ENCODE data around the gene MTMR4. TPM values are rescaled to one million over a fixed set of nuclear protein-coding genes. Genes with fewer than 3 reads are reported as not detected.

Gene MTMR4
- total and polyA plus RNA-seq, 8 donors: 5.8 to 126 (median 25.1) TPM

DNA sequence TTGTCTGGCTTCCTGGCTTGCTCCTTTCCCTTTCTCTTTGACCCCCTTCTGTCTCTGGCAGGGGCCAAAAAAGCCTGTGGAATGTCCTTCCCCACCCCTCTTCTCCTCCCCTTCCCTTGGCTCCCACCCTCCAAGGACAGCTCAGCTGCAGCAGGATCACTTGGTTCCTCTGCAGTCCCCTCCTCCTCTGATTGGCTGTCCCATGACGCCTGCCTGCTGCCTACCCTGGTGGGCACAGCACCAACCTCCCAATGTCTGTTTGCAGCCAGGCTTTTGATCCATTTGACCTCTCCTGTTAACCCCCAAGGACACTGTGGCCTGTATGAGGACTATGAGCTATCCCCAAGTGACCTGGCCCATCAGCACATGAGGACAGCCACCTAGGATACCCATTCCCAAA, 14.8 kb upstream of the MTMR4 start:
- Histone ChIP-seq H3K36me3 (no peaks in the 10 kb centered on the region), H3K4me3 (no peak overlapping the region), H3K27me3 (peaks cover 0 to 5% (median 0%) of the 10 kb centered on the region in 3 donors), H3K9me3 (no peaks in the 10 kb centered on the region), H3K27ac (peak overlapping the region in 1 of 5 donors; percentile 65), H3K4me1 (peaks cover 7 to 52% (median 30%) of the 10 kb centered on the region in 4 donors)
- TF ChIP-seq POLR2AphosphoS5 (IDR thresholded peaks at IDR 0.05): no peak
- no peak for TF ChIP-seq EP300 (IDR thresholded peaks at IDR 0.05)
- no peak for TF ChIP-seq CTCF (IDR thresholded peaks at IDR 0.05)
- TF ChIP-seq POLR2A (IDR thresholded peaks at IDR 0.05): no peak
- no peak for DNase-seq
- 48 to 76% (median 54%) methylated on average over 1 of the region's 1 CpG for WGBS, 5 donors
- intact Hi-C loops (cut with DNase I; ENCODE audit: low total_unique reads): no loop called here

GRCh38 chr17:58528443-58528842, 14.0 kb upstream of the MTMR4 start:
- intact Hi-C loops (cut with DNase I; ENCODE audit: low total_unique reads): no loop called here
- Histone ChIP-seq H3K36me3 (no peaks in the 10 kb centered on the region), H3K27ac (peak overlapping the region in 2 of 5 donors; percentile 65 to 70), H3K27me3 (peaks cover 0 to 5% (median 0%) of the 10 kb centered on the region in 3 donors), H3K4me3 (peak overlapping the region in 1 of 4 donors; percentile 1), H3K4me1 (peaks cover 7 to 52% (median 30%) of the 10 kb centered on the region in 4 donors), H3K9me3 (no peaks in the 10 kb centered on the region)
- WGBS, 5 donors: 23 to 40% (median 35%) methylated on average over 3 of the region's 3 CpGs
- TF ChIP-seq EP300 (IDR thresholded peaks at IDR 0.05) (no peak), POLR2A (IDR thresholded peaks at IDR 0.05) (no peak), CTCF (IDR thresholded peaks at IDR 0.05) (no peak), POLR2AphosphoS5 (IDR thresholded peaks at IDR 0.05) (no peak)
- no peak for DNase-seq

DNA sequence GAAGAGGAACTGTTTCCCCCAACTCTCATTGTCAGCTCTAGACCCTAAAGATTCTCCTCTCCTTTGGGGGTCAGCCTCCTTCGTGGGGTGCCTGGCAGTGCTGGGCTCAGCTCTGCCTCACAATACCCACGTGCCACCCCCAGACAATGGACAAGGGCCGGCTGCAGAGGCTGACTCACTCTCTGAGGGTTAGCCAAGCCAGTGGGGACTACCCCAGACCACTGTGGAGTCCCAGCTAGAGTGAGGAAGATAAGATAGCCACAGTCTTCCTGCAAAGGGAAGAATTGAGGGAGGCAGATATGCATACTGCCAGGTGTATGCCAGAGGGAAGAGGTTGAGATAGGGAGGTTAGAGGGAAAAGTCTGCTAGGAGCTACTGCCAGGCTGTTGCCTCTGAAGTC, 13.5 kb upstream of the MTMR4 start:
- Histone ChIP-seq H3K4me3 (no peak overlapping the region), H3K27me3 (peaks cover 0 to 5% (median 0%) of the 10 kb centered on the region in 3 donors)
- DNase-seq: no peak

GRCh38 chr17:58527306-58527705, 12.9 kb upstream of the MTMR4 start:
- peak overlapping the region in 4 of 5 donors; percentile 54 to 70 (median 60) for H3K27ac ChIP-seq

More for the DNA sequence above, 13.5 kb upstream of the MTMR4 start:
- WGBS, 5 donors: 32 to 52% (median 38%) methylated on average over 2 to 3 of the region's 3 CpGs
- intact Hi-C loops (cut with DNase I; ENCODE audit: low total_unique reads): no loop called here
- no peaks in the 10 kb centered on the region for H3K36me3 ChIP-seq
- TF ChIP-seq CTCF (IDR thresholded peaks at IDR 0.05) (no peak), POLR2AphosphoS5 (IDR thresholded peaks at IDR 0.05) (no peak), EP300 (IDR thresholded peaks at IDR 0.05) (no peak), POLR2A (IDR thresholded peaks at IDR 0.05) (no peak)
- H3K27ac ChIP-seq: peak overlapping the region in 4 of 5 donors; percentile 26 to 70 (median 60)
- peaks cover 7 to 52% (median 30%) of the 10 kb centered on the region in 4 donors for H3K4me1 ChIP-seq
- H3K9me3 ChIP-seq: no peaks in the 10 kb centered on the region

More at GRCh38 chr17:58527306-58527705, 12.9 kb upstream of the MTMR4 start:
- TF ChIP-seq CTCF (IDR thresholded peaks at IDR 0.05) (no peak), EP300 (IDR thresholded peaks at IDR 0.05) (no peak), POLR2AphosphoS5 (IDR thresholded peaks at IDR 0.05) (no peak), POLR2A (IDR thresholded peaks at IDR 0.05) (no peak)
- no peaks in the 10 kb centered on the region for H3K9me3 ChIP-seq
- no peak for DNase-seq
- no peak overlapping the region for H3K4me3 ChIP-seq
- H3K36me3 ChIP-seq: no peaks in the 10 kb centered on the region
- no peaks in the 10 kb centered on the region for H3K27me3 ChIP-seq
- intact Hi-C loops (cut with DNase I; ENCODE audit: low total_unique reads): no loop called here
- WGBS, 5 donors: 75 to 88% (median 85%) methylated on average over 2 of the region's 2 CpGs
- peaks cover 3 to 47% (median 25%) of the 10 kb centered on the region in 4 donors for H3K4me1 ChIP-seq
